B cell (primary cell): ENCODE measurements around the gene FAM184B. TPM values are rescaled to one million over a fixed set of nuclear protein-coding genes. Genes with fewer than 3 reads are reported as not detected.
A peak's percentile ranks its signal among the peaks of the same experiment; 100 is the strongest.

Experiments used
- ATAC-seq: fragments of 200-7000 bp; cut with Tn5 transposase; one replicate; pipeline ENCODE4 v1.10.0; 2021; ENCODE audit warnings: low read depth, mild to moderate bottlenecking, moderate number of reproducible peaks, moderate library complexity
- CTCF ChIA-PET: fragments of 350-600 bp; sonication (Branson Sonifier 250); formaldehyde crosslinking; loops from one replicate; lab custom pipeline; 2021; ENCODE audit warnings: antibody characterized with exemption, inconsistent platforms; lab: Charles Lee
- POLR2A ChIA-PET: fragments of 350-600 bp; sonication (Branson Sonifier 250); formaldehyde crosslinking; loops from one replicate; lab custom pipeline; 2021; ENCODE audit warnings: antibody characterized with exemption; lab: Charles Lee
- DNase-seq: peaks from one replicate; pipeline ENCODE4 v3.0.0; 2013
- H2AFZ ChIP-seq: 2 replicates; pipeline ENCODE4 v1.6.1; 2012; ENCODE audit warnings: mild to moderate bottlenecking, low read depth, low read length; ENCODE audit not compliant: insufficient read depth, poor library complexity, severe bottlenecking
- H3K27ac ChIP-seq, 2 donors: 1 replicate in 1 of 2; 2 replicates in 1 of 2; pipeline ENCODE4 v1.5.1; 2012 to 2013; ENCODE audit warnings: low read length in 2 of 2, mild to moderate bottlenecking in 2 of 2, moderate library complexity in 1 of 2
- H3K27me3 ChIP-seq, 4 experiments: fragments of 200-600 bp in 1 of 4; sonication (generic) in 1 of 4; replicated peaks in 1 of 4; 1 replicate in 2 of 4; 2 replicates in 2 of 4; pipeline versions ENCODE4 v1.6.1 to v1.7.0; 2013 to 2016; ENCODE audit warnings: low read length in 3 of 4, mild to moderate bottlenecking in 2 of 4, mixed read lengths in 1 of 4, moderate library complexity in 1 of 4; ENCODE audit not compliant: insufficient read depth in 4 of 4, control insufficient read depth in 3 of 4; ENCODE audit errors: control extremely low read depth in 1 of 4
- H3K36me3 ChIP-seq, 2 experiments: replicated peaks in 1 of 2; 1 replicate in 1 of 2; 2 replicates in 1 of 2; pipeline versions ENCODE4 v1.6.1 to v1.7.1; 2013; ENCODE audit warnings: low read length in 1 of 2; ENCODE audit not compliant: insufficient read depth in 2 of 2, control insufficient read depth in 1 of 2; ENCODE audit errors: control extremely low read depth in 1 of 2, extremely low read depth in 1 of 2
- H3K4me1 ChIP-seq, 2 donors: fragments of 200-600 bp in 1 of 2; sonication (generic) in 1 of 2; 1 replicate in 1 of 2; 2 replicates in 1 of 2; pipeline versions ENCODE4 v1.5.1 to v1.6.1; 2013 to 2017; ENCODE audit warnings: low read length in 2 of 2; ENCODE audit not compliant: control insufficient read depth in 2 of 2, insufficient read depth in 2 of 2
- H3K4me2 ChIP-seq: replicated peaks from 2 replicates; pipeline ENCODE3; 2012; ENCODE audit warnings: mild to moderate bottlenecking, low read depth, low read length; ENCODE audit not compliant: poor library complexity, severe bottlenecking
- H3K4me3 ChIP-seq, 5 experiments: fragments of 200-600 bp in 1 of 5; sonication (generic) in 1 of 5; 1 replicate in 3 of 5; 2 replicates in 2 of 5; pipeline versions ENCODE4 v1.5.1 to v1.7.0; 2011 to 2016; ENCODE audit warnings: low read length in 4 of 5, mild to moderate bottlenecking in 4 of 5, low read depth in 2 of 5, control low read depth in 1 of 5, moderate library complexity in 1 of 5; ENCODE audit not compliant: insufficient read depth in 1 of 5; ENCODE audit errors: control extremely low read depth in 1 of 5, extremely low read depth in 1 of 5
- H3K79me2 ChIP-seq: fragments of 200-600 bp; sonication (generic); one replicate; pipeline ENCODE4 v1.6.0; 2016; ENCODE audit warnings: low read length; ENCODE audit not compliant: control insufficient read depth, insufficient read depth
- H3K9ac ChIP-seq: fragments of 200-600 bp; sonication (generic); 2 replicates; pipeline ENCODE4 v1.6.1; 2017; ENCODE audit warnings: mild to moderate bottlenecking, low read length, moderate library complexity
- H3K9me3 ChIP-seq, 3 donors: one replicate each; pipeline versions ENCODE4 v1.6.1 to v1.7.1; 2013; ENCODE audit warnings: low read length in 2 of 3; ENCODE audit not compliant: control insufficient read depth in 2 of 3, insufficient read depth in 1 of 3; ENCODE audit errors: control extremely low read depth in 1 of 3
- H4K20me1 ChIP-seq: 2 replicates; pipeline ENCODE4 v1.6.0; 2012; ENCODE audit warnings: mild to moderate bottlenecking, low read length; ENCODE audit not compliant: insufficient read depth, control insufficient read depth, poor library complexity, severe bottlenecking
- H3K27ac Mint-ChIP-seq: one replicate; pipeline ENCODE4 v1.8.0; 2021; ENCODE audit warnings: mixed read lengths
- H3K27me3 Mint-ChIP-seq: one replicate; pipeline ENCODE4 v1.8.0; 2021; ENCODE audit warnings: mixed read lengths
- H3K4me1 Mint-ChIP-seq: one replicate; pipeline ENCODE4 v1.8.0; 2021; ENCODE audit warnings: mixed read lengths
- H3K4me3 Mint-ChIP-seq: one replicate; pipeline ENCODE4 v1.8.0; 2021; ENCODE audit warnings: mixed read lengths
- H3K9me3 Mint-ChIP-seq: one replicate; pipeline ENCODE4 v1.8.0; 2022; ENCODE audit warnings: mixed read lengths; ENCODE audit not compliant: insufficient read depth
- CTCF ChIP-seq: fragments of 200-600 bp; IDR thresholded peaks from one replicate; pipeline ENCODE4 v1.8.0; 2022; ENCODE audit warnings: antibody characterized with exemption, mild to moderate bottlenecking
- EZH2 ChIP-seq: IDR thresholded peaks from 2 replicates; pipeline ENCODE4 v1.6.1; 2012; ENCODE audit warnings: borderline replicate concordance, low read depth, mild to moderate bottlenecking, moderate library complexity, low read length; ENCODE audit not compliant: insufficient read depth, poor library complexity, severe bottlenecking
- WGBS: methylation state at CpG from one replicate; pipeline ENCODE4 v1.1.5; 2013; ENCODE audit warnings: missing lambda C conversion rate; ENCODE audit not compliant: insufficient coverage; 5-methylcytosine and 5-hydroxymethylcytosine counted together
- intact Hi-C: fragments of 100-400 bp; cut with micrococcal nuclease; formaldehyde crosslinking; loops from one replicate; pipeline ENCODE4 v1.10.0; 2022
- polyA plus RNA-seq: library from polyadenylated mRNA; depleted of rRNA; stranded (reverse); fragments of >200 nt; gene quantifications from 2 replicates; pipeline ENCODE4 v1.2.3, GENCODE V29; 2012
- total RNA-seq, 2 donors: library from RNA; stranded (reverse); fragments of 120-200 nt in 1 of 2; gene quantifications; 1 replicate in 1 of 2; 2 replicates in 1 of 2; pipeline versions ENCODE4 v1.2.3 to v1.2.4, GENCODE V29; 2013 to 2022

FAM184B gene
- total and polyA plus RNA-seq, 2 donors (not counting 1 experiment from before 2014, with no cell fraction given): not detected

GRCh38 chr4:17810260-17811077, 29.0 kb upstream of the FAM184B start, which contains the start of the genes DCAF16 and NCAPG:
DCAF16 (minus strand) TSS chr4:17810757; CDS start chr4:17804141, 6,616 bp downstream.
NCAPG (plus strand) TSS chr4:17810979; CDS start chr4:17811078, 99 bp downstream.
- peaks cover 32 to 37% of the 10 kb centered on the region in 2 donors for H3K4me1 ChIP-seq

More at GRCh38 chr4:17810260-17811077, 29.0 kb upstream of the FAM184B start, which contains the start of the genes DCAF16 and NCAPG:
- H3K9me3 ChIP-seq: no peaks in the 10 kb centered on the region
- peak within 1 kb of the TSS; percentile 94 to 99 for H3K27ac ChIP-seq
- intact Hi-C loops: loop anchor here (1.0 kb wide), 4 partner anchors 196 to 233 kb away; partner anchors contain the start of genes LAP3 and MED28
- H3K4me3 ChIP-seq: peak within 1 kb of the TSS; percentile 81 to 91 (median 86)
- peak within 1 kb of the TSS; percentile 97 for H3K4me3 Mint-ChIP-seq
- H3K27me3 Mint-ChIP-seq: no peaks in the 10 kb centered on the region
- H3K27ac Mint-ChIP-seq: peak within 1 kb of the TSS; percentile 100
- no peaks in the 10 kb centered on the region for H3K9me3 Mint-ChIP-seq
- no peak for TF ChIP-seq CTCF
- no peak for TF ChIP-seq EZH2
- under 1% methylated on average over 69 of the region's 69 CpGs for WGBS
- H4K20me1 ChIP-seq: peaks cover 28% of the 10 kb centered on the region
- peak; percentile 100 for DNase-seq
- H3K36me3 ChIP-seq: peaks cover 0 to 1% of the 10 kb centered on the region in 2 experiments
- peaks cover 61% of the 10 kb centered on the region for H3K79me2 ChIP-seq
- CTCF ChIA-PET: interaction anchor here (0.9 to 4.3 kb wide), 9 partner anchors 9 to 298 kb away, joined by 3 to 53 read pairs (median 5); partner anchors contain the start of genes MED28 and QDPR
- peak; percentile 94 for ATAC-seq
- H3K9ac ChIP-seq: peak within 1 kb of the TSS; percentile 92
- H3K4me2 ChIP-seq: peak within 1 kb of the TSS; percentile 86
- POLR2A ChIA-PET: interaction anchor here (1.0 to 1.2 kb wide), 3 partner anchors 196 to 234 kb away, joined by 3 to 4 read pairs (median 3); partner anchors contain the start of genes LAP3 and MED28
- H3K4me1 Mint-ChIP-seq: peaks cover 54% of the 10 kb centered on the region
- peak within 1 kb of the TSS; percentile 86 for H2AFZ ChIP-seq
- no peaks in the 10 kb centered on the region for H3K27me3 ChIP-seq
